ENCODE measurements around the gene DKK2. TPM values are rescaled to one million over a fixed set of nuclear protein-coding genes. Genes with fewer than 3 reads are reported as not detected.

DKK2 gene
- polyA plus RNA-seq, 2 of the 4 experiments (the other 2 are of a cell fraction), result not detected

DNA sequence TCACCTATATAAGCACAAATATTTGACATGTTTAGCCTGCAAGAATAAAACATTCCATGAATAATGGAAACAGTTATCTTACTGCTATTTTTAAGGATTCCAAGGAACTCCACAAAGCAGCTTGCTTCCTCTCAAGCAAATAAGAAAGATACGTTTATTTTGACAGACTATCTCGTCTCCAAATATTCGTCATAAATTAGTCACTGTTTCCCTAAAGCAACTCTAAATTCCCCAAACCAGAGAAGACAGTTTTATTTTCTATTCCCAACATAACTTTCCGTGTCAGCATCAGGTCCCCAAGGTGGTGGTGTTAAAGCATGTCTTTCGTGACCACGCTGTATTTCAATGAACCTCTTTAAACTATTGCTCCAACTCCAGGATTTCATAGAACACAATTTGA lies 24.3 kb upstream of the DKK2 start:
- ATAC-seq, result no peak
- H3K4me2 ChIP-seq, result no peak overlapping the region
- H3K4me1 ChIP-seq, result no peaks in the 10 kb centered on the region
- no peak for FAIRE-seq
- no peaks in the 10 kb centered on the region for H3K9me3 ChIP-seq
- no peak overlapping the region for H3K27ac ChIP-seq
- 13% methylated on average over 6 of the region's 6 CpGs for WGBS (ENCODE audit: missing lambda C conversion rate)
- no peak overlapping the region for H3K4me3 ChIP-seq
- TF ChIP-seq RNF2 (IDR thresholded peaks at IDR 0.05; ENCODE audit: borderline replicate concordance, low read depth) (no peak), HOXB5 (CRISPR knock-in tag; IDR thresholded peaks at IDR 0.05) (no peak), SREBF2 (IDR thresholded peaks at IDR 0.05) (no peak), RARB (CRISPR knock-in tag; IDR thresholded peaks at IDR 0.05) (no peak), CEBPB (IDR thresholded peaks at IDR 0.05) (no peak), FOSL2 (IDR thresholded peaks at IDR 0.05) (no peak), FOSL2 (CRISPR knock-in tag; IDR thresholded peaks at IDR 0.05) (no peak)
- TF ChIP-seq, protein P1, sequence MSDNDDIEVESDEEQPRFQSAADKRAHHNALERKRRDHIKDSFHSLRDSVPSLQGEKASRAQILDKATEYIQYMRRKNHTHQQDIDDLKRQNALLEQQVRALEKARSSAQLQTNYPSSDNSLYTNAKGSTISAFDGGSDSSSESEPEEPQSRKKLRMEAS (IDR thresholded peaks at IDR 0.05), result no peak
- TF ChIP-seq, protein P2, sequence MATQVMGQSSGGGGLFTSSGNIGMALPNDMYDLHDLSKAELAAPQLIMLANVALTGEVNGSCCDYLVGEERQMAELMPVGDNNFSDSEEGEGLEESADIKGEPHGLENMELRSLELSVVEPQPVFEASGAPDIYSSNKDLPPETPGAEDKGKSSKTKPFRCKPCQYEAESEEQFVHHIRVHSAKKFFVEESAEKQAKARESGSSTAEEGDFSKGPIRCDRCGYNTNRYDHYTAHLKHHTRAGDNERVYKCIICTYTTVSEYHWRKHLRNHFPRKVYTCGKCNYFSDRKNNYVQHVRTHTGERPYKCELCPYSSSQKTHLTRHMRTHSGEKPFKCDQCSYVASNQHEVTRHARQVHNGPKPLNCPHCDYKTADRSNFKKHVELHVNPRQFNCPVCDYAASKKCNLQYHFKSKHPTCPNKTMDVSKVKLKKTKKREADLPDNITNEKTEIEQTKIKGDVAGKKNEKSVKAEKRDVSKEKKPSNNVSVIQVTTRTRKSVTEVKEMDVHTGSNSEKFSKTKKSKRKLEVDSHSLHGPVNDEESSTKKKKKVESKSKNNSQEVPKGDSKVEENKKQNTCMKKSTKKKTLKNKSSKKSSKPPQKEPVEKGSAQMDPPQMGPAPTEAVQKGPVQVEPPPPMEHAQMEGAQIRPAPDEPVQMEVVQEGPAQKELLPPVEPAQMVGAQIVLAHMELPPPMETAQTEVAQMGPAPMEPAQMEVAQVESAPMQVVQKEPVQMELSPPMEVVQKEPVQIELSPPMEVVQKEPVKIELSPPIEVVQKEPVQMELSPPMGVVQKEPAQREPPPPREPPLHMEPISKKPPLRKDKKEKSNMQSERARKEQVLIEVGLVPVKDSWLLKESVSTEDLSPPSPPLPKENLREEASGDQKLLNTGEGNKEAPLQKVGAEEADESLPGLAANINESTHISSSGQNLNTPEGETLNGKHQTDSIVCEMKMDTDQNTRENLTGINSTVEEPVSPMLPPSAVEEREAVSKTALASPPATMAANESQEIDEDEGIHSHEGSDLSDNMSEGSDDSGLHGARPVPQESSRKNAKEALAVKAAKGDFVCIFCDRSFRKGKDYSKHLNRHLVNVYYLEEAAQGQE (IDR thresholded peaks at IDR 0.05), result no peak
- TF ChIP-seq, protein P3, sequence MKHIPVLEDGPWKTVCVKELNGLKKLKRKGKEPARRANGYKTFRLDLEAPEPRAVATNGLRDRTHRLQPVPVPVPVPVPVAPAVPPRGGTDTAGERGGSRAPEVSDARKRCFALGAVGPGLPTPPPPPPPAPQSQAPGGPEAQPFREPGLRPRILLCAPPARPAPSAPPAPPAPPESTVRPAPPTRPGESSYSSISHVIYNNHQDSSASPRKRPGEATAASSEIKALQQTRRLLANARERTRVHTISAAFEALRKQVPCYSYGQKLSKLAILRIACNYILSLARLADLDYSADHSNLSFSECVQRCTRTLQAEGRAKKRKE (CRISPR knock-in tag; IDR thresholded peaks at IDR 0.05; ENCODE audit: low read depth), result no peak
- TF ChIP-seq, protein P4, sequence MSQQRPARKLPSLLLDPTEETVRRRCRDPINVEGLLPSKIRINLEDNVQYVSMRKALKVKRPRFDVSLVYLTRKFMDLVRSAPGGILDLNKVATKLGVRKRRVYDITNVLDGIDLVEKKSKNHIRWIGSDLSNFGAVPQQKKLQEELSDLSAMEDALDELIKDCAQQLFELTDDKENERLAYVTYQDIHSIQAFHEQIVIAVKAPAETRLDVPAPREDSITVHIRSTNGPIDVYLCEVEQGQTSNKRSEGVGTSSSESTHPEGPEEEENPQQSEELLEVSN (IDR thresholded peaks at IDR 0.05; ENCODE audit: borderline replicate concordance, low read depth), result no peak
- ChIA-PET POLR2A (no interaction called here), CTCF (no interaction called here)
- no peak for DNase-seq (ENCODE audit: low read depth in 1 of 2, low spot score in 1 of 2)

DNA sequence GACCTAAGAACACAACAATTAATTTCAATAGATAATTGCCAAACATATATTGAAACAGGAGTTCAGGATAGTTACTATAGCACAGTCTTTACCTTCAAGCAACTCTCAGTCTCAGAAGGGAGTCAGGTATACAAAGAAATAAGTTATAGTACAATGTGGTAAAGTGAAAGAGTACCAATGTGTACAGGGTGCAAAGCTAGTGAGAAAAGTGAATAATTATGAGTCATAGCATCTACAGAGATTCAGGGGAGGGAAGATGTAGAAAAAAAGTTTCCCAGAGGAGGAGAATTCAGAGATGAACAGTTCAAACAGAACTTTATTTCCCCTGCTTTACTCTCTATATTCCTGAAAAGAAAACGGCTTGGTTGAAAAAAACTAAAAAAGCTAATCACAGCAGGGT lies 22.7 kb upstream of the DKK2 start:
- whole genome bisulfite sequencing (ENCODE audit: missing lambda C conversion rate), result 0% methylated on average over 1 of the region's 1 CpG
- Histone ChIP-seq H3K9me3 (no peaks in the 10 kb centered on the region), H3K4me2 (no peak overlapping the region), H3K4me1 (no peaks in the 10 kb centered on the region), H3K27ac (no peak overlapping the region), H3K4me3 (no peak overlapping the region)
- ChIA-PET POLR2A (no interaction called here), CTCF (no interaction called here)
- DNase-seq (ENCODE audit: low read depth in 1 of 2, low spot score in 1 of 2) (no peak), ATAC-seq (no peak), FAIRE-seq (no peak)
- TF ChIP-seq, protein P5, sequence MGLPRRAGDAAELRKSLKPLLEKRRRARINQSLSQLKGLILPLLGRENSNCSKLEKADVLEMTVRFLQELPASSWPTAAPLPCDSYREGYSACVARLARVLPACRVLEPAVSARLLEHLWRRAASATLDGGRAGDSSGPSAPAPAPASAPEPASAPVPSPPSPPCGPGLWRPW (IDR thresholded peaks at IDR 0.05), result no peak
- TF ChIP-seq HOXB5 (CRISPR knock-in tag; IDR thresholded peaks at IDR 0.05) (no peak), CBX8 (IDR thresholded peaks at IDR 0.05) (no peak), ZFP36 (IDR thresholded peaks at IDR 0.05; ENCODE audit: borderline replicate concordance, partially characterized antibody) (no peak), RNF2 (IDR thresholded peaks at IDR 0.05; ENCODE audit: borderline replicate concordance, low read depth) (no peak)
- TF ChIP-seq, protein P2 (IDR thresholded peaks at IDR 0.05), result no peak

All from A549 (cell line).